ENCODE measurements around the gene PCIF1. TPM values are rescaled to one million over a fixed set of nuclear protein-coding genes. Genes with fewer than 3 reads are reported as not detected.

PCIF1 gene
- total and polyA plus RNA-seq, 12 donors, result 12.6 to 47.1 (median 36.7) TPM

DNA sequence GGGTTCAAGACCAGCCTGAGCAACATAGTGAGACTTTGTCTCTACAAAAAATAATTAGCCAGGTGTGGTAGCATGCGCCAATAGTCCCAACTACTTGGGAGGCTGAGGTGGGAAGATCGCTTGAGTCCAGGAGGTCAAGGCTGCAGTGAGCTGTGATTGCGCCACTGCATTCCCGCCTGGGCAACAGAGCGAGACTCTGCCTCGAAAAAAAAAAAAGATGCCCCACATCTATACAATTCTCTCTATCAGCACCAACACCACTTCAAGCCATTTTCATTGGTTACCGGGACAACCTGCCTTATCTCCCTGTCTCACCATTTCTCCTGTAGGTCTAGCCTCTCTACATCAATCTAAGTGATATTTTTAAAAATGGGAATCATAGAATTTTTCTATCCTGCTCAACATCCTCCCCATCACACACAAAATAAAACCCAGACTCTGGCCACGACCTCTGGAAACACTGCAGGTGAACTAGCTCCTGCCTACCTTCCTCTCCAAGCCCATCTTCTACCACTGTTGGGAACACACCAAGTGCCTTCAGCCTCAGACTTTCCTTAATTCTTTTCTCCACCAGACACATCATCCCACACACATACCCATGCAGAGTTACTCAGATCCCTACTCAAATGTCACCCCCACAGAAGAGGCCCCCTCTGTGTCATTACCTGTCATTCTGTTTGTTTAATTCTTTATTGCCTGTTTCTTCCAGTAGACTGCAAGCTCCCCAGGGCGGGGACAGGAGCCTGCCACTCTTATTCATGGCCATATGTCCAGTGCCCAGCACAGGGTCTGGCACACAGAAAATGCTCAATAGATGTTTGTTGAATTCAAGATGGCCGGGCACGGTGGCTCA, 12.9 kb upstream of the PCIF1 start:
- Histone ChIP-seq H3K27me3 (no peaks in the 10 kb centered on the region), H3K4me3 (no peak overlapping the region), H3K4me1 (replicated peaks in 1 of 2) (peaks cover 30 to 76% of the 10 kb centered on the region in 2 donors), H3K9me3 (replicated peaks in 1 of 3) (no peaks in the 10 kb centered on the region), H3K36me3 (replicated peaks in 1 of 2) (no peaks in the 10 kb centered on the region), H3K27ac (peak overlapping the region in 2 of 5 donors; percentile 79 to 85)
- DNase-seq, result no peak
- 76 to 80% (median 78%) methylated on average over 11 of the region's 11 CpGs for WGBS, 4 donors
- TF ChIP-seq, protein P1, sequence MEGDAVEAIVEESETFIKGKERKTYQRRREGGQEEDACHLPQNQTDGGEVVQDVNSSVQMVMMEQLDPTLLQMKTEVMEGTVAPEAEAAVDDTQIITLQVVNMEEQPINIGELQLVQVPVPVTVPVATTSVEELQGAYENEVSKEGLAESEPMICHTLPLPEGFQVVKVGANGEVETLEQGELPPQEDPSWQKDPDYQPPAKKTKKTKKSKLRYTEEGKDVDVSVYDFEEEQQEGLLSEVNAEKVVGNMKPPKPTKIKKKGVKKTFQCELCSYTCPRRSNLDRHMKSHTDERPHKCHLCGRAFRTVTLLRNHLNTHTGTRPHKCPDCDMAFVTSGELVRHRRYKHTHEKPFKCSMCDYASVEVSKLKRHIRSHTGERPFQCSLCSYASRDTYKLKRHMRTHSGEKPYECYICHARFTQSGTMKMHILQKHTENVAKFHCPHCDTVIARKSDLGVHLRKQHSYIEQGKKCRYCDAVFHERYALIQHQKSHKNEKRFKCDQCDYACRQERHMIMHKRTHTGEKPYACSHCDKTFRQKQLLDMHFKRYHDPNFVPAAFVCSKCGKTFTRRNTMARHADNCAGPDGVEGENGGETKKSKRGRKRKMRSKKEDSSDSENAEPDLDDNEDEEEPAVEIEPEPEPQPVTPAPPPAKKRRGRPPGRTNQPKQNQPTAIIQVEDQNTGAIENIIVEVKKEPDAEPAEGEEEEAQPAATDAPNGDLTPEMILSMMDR (IDR thresholded peaks at IDR 0.05), result no peak
- no peak for TF ChIP-seq POLR2A (IDR thresholded peaks at IDR 0.05)
- intact Hi-C loops (cut with DNase I), result no loop called here

DNA sequence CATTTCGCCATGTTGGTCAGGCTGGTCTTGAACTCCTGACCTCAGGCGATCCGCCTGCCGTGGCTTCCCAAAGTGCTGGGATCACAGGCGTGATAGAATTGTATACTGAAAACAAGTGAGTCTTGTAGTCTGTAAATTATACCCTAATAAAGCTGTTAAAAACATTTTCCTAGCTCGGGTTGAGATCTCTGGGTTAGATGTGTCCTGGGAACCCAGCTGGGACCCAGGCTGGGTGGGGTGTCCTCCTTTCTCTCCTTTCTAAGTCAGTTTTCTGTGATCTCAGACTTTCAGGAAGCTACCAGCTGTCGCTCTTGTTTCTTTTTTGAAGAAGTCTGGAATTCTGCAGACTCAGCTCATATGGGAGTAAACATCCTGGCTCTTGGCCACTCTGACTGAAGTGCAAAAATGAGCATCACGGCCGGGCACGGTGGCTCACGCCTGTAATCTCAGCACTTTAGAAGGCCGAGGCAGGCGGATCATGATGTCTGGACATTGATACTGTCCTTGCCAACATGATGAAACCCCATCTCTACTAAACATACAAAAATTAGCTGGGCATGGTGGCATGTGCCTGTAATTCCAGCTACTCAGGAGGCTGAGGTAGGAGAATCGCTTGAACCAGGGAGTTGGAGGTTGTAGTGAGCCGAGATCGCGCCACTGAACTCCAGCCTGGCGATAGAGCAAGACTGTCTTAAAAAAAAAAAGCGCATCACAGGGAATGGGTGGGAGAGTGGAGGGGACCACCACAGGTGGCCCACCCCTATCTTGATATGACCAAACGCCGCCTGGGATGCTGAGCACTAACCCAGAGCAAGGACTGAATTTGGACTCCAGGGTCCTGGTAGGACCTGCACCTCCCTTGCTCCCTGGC, 9.9 kb upstream of the PCIF1 start:
- no peaks in the 10 kb centered on the region for H3K36me3 ChIP-seq (replicated peaks in 1 of 2)
- H3K9me3 ChIP-seq (replicated peaks in 1 of 3), result no peaks in the 10 kb centered on the region
- WGBS, 4 donors, result 40 to 47% (median 41%) methylated on average over 19 to 21 of the region's 21 CpGs
- intact Hi-C loops (cut with DNase I), result no loop called here
- peak in 6 of 7 donors; percentile 73 to 88 (median 78) for DNase-seq
- H3K27me3 ChIP-seq, result no peaks in the 10 kb centered on the region
- TF ChIP-seq POLR2A (IDR thresholded peaks at IDR 0.05), result no peak
- TF ChIP-seq, protein P1 (IDR thresholded peaks at IDR 0.05), result no peak
- H3K27ac ChIP-seq, result peak overlapping the region; percentile 10 to 91 (median 72)
- H3K4me1 ChIP-seq (replicated peaks in 1 of 2), result peaks cover 18 to 47% of the 10 kb centered on the region in 2 donors
- H3K4me3 ChIP-seq, result no peak overlapping the region

DNA sequence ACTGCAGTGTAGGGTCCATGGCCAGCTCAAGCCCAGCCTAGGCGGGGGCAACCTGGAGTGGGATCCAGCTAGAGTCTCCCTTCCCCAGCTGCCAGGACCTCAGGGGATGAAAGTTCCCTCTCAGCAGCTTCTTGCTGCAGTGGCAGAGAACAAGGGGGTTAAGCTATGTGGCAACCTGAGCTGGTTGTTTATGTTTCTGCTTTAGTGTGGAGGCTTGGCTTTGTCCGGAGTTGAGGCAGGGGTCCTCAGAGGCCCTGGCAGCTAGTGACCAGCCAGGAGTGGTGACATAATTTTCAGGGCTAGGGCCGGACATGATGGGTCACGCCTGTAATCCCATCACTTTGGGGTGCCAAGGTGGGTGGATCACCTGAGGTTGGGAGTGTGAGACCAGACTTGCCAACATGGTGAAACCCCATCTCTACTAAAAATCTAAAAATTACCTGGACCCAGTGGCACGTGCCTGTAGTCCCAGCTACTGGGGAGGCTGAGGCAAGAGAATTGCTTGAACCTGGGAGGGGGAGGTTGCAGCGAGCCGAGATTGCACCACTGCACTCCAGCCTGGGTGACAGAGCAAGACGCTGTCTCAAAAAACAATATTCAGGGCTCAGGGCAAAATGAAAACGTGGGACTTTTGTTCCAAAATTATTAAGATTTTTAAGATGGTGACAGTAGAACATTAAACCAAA, 8.5 kb upstream of the PCIF1 start:
- Histone ChIP-seq H3K27me3 (no peaks in the 10 kb centered on the region), H3K36me3 (replicated peaks in 1 of 2) (no peaks in the 10 kb centered on the region), H3K4me1 (replicated peaks in 1 of 2) (peaks cover 14 to 34% of the 10 kb centered on the region in 2 donors), H3K27ac (peak overlapping the region in 2 of 5 donors; percentile 81 to 91), H3K9me3 (replicated peaks in 1 of 3) (no peaks in the 10 kb centered on the region), H3K4me3 (no peak overlapping the region)
- TF ChIP-seq POLR2A (IDR thresholded peaks at IDR 0.05), result no peak
- TF ChIP-seq, protein P1 (IDR thresholded peaks at IDR 0.05), result no peak
- no peak for DNase-seq
- WGBS, 4 donors, result 69 to 84% (median 77%) methylated on average over 6 to 9 of the region's 9 CpGs
- intact Hi-C loops (cut with DNase I), result no loop called here

DNA sequence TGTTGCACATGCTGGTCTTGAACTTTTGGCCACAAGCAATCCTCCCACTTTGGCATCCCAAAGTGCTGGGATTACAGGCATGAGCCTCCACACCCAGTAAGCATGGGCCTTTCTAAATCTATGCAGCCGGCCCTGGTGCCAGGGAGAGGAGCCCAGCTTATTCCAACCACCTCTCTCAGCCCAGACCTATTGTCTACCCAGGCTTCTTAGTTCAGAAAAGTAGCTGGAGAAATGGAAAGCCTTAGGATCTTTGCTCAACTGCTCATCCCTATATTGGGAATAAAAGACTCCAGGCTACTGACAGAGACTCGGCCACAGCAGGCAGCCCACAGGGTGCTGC, 7.8 kb upstream of the PCIF1 start:
- Histone ChIP-seq H3K4me3 (no peak overlapping the region), H3K36me3 (replicated peaks in 1 of 2) (no peaks in the 10 kb centered on the region), H3K27ac (no peak overlapping the region), H3K27me3 (no peaks in the 10 kb centered on the region), H3K4me1 (replicated peaks in 1 of 2) (peaks cover 14 to 29% of the 10 kb centered on the region in 2 donors), H3K9me3 (replicated peaks in 1 of 3) (no peaks in the 10 kb centered on the region)
- intact Hi-C loops (cut with DNase I), result no loop called here
- 71 to 89% (median 78%) methylated on average over 2 of the region's 2 CpGs for WGBS, 4 donors
- TF ChIP-seq, protein P1 (IDR thresholded peaks at IDR 0.05), result no peak
- no peak for TF ChIP-seq POLR2A (IDR thresholded peaks at IDR 0.05)
- no peak for DNase-seq
